ENCODE results near the gene SLC17A2.
A peak's percentile ranks its signal among the peaks of the same experiment; 100 is the strongest.

The SLC17A2 gene

DNA sequence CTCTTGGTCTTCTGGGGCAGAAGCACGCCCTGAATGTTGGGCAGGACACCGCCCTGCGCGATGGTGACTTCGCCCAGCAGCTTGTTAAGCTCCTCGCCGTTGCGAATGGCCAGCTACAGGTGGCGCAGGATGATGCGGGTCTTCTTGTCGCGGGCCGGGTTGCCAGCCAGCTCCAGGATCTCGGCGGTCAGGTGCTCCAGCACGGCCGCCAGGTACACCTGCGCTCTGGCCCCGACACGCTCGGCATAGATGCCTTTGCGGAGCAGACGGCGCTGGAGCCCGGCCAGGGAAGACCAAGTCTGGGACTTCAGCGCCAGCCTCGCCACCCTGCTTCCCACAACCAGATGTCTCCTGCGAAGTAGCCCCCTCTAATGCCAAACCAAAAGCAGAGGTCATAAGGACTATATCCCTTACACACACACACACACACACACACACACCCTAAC is 48.4 kb downstream of the SLC17A2 start:
- peak; percentile 16 for DNase-seq

DNA sequence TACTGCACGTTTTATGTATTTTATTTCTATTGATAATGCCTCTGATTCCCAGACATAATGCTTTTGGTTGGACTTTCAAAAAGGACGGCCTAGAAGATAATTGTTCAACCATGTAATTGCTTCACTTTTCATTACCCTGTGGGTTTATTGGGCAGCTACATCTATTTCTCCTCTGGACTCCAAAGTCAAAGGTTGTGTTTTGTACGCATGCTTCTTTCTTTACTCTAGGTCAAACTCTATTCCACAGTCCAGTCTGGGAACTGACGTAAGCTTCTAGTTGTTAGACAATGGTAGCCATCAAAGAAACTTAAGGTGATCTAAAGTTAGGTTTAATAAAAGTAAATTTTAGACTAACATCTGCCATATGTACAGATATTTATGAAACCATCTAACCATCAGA is 49.9 kb downstream of the SLC17A2 start:
- no peak for DNase-seq

DNA sequence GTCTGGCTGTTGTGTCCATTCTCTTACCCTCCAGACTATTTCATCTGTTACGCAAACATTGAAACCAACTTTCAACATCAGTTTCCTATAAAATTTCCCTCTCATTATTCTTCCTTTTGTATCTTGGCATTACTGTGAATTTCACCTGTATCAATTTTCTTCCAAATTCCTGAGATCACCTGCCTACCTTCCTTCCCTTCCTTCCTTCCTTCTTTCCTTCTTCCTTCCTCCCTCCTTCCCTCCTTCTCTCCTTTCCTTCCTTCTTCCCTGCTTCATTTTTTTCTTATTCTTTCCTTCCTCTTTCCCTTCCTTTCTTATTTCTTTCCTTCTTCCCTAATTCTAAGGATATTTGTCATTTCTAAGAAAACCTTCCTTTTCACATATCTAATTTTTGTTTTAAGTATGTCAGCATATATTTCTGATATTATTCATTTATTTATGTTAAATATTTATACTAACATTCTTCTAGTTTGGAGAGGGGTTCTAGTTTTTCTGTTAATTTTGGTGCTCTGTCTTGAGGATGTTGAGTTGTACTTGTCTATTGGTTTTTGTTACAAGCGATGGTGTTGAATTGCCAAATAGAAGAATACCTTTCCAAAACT is 51.7 kb downstream of the SLC17A2 start:
- no peak for DNase-seq

DNA sequence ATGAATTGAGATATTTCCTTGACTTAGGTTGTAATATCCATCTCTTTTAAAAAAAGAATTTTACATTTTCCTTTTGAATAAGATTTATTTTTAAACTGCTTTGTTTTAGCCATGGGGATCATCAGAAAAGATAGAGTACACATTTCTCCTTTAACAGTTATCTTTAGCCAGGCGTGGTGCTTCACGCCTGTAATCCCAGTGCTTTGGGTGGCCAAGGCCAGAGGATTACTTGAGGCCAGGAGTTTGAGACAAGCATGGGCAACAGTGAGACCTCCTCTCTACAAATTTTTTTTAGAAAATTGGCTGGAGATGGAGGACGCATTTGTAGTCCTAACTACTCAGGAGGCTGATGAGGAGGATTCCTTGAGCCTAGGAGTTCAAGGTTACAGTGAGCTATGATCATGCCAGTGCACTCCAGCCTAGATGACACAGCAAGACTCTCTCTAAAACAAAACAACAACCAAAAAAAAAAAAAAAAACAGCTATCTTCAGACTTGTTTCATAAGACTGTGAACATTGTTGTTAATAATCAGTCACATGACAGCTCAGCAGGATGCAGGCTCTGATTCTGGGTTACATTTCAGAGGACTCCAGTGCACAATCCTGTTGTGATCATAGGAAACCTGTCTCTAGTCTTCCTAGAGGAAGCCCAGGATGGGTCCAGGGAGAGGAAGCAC is 54.4 kb downstream of the SLC17A2 start:
- no peak for DNase-seq

DNA sequence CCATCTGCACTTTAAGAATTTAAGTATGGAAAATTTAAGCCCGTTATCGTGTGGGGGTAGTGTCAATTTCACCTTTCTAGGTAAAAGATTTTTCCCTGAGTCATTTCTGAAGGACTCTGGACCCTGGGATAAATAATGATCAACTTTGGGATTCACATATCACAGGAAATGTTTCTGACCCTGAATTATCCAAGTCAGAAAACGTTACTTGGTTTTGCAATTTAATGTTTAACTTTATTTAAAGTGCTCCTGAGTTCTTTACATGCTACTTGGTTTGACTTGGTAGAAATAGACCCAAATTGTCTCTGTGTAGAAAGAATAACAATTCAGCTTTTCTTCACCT is 55.0 kb downstream of the SLC17A2 start:
- DNase-seq = no peak

DNA sequence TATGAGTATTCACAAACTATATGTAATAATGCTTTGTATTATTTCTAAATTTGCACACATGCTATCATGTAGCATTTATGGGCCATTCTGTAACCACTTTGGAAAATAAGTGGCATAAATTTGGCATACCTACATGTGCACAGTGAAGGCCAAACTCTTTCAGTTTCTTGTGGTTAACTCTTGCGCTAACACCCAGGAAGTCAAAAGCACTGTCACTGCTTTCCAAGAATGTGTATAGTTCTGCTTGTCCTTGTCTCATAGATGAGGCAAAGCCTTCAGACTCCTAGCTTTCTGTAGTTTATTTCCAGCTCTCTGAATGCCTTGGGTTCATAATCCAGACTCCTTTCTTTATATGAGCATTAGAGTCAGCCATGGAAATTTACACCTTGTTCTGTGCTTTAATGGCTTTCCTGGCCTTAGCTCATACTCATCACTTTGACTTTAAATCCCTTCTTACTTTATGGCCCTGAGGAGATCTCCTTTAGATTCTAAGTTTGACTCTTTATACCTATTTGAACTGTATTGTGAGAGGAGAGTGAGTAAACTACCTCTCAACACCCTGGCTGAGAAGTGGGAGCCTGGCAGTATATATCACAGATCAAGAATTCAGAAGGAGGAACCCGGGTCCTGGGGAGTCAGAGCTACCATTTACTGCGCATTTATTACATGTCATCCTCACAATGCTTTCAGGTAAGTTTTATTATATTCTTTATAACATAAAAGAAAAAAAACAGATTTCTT is 55.5 kb downstream of the SLC17A2 start:
- no peak for DNase-seq

DNA sequence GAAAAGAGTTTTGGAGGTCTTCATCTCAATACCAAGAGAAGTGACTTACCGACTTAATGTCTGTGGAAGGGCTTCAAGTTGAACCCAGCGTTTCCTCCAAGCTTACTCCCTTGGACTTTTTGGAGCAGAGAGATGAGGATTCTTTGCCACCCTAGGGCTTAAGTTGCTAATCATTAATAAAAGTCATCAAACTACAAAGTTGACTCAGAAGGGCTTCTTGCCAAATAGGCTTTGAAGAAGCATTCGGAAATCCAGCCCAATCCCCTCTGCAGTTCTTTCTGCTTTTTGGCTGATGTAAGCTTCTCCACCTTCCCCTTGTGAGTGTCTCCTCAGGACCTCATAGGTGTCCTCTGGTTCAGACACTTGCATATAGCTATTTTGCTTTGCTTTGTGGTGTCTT is 56.4 kb downstream of the SLC17A2 start, which contains the start of gene SLC17A3:
Gene SLC17A3, minus strand, starts transcription at position 126 of the 400 bp plus-strand sequence. CDS start 5,856 bp downstream, outside the sequence.
- DNase-seq = no peak

DNA sequence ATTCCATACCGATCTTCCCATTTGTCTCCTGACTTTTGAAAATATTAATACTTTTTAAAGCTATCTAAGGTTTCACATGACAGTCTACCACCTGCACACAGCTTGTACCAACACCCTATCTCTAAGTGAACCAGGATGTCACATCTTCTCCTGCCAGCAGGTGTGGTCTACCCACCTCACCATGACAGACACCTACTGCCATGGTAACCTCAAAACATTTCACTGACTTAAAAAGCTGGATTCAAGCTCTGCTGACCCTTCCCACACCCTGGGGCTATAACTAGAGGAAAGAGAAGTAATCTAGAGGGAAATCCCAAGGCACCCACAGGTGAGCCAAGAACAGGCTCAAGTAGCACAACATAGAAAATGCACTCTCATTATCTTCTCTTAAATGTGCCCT is 57.7 kb downstream of the SLC17A2 start:
- no peak for DNase-seq

DNA sequence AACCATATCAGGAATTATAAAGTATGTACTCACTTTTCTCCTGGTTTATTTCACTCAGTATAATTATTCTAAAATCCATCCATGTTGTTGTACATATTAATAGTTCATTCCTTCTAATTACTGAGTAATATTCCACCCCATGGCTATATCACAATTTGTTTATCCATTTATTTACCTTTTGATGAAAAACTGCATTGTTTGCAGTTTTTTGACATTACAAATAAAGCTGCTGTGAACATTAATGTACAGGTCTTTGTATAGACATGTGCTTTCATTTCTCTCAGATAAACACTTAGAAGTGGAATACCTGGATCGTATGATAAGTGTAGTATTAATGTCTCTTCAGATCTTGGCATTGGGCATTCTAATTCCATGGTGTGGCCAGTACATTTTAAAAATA is 60.7 kb downstream of the SLC17A2 start:
- DNase-seq = no peak

DNA sequence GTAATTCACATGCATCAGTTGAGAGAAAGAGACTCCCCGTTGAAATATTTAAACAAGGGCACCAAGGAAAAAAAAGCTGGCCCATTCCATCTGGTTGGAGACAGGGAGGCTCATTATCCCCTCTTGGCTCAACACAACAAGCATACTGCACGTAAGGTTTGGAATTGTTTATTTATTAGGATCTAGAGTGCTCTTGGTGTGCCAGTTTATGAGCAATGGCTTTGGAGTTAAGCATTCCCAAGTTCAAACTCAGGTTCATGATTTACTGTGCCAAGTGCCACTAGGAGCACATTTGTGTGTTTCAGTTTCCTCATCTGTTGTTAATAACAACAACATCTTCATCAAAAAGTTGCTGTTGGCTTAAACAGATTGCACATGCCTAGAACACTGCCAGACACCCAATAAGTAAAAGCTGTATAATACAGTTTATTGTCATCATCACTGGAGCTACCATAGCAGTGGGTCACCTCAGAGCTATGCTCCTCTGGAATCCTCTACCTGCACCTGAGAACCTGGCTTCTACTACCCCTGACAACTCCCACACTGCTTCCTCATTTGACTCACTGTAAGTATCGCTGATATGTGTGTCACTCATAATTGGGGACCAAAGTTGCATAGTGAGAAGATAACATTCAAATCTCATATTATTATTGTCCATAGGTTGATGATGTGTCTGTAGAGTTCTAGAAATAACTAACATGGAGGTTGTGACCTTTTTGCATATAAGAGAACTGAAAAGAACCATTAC is 61.9 kb downstream of the SLC17A2 start:
- no peak for DNase-seq

DNA sequence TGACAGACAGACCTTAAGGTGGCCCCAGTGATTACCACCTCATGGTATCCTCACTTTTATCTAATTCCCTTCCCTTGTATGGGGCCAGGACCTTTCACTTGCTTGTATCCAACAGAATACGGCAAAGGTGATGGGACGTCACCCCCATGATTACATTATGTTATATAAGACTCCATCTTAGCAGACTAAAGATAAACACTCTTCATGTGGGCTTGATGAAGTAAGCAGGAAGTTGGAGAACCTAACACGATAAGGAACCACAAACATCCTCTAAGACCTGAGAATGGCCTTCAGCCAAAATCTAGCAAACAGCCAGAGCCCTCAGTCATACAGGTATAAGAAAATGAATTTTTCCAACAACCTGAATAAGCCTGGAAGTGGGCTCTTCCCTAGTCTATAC is 64.5 kb downstream of the SLC17A2 start:
- no peak for DNase-seq

DNA sequence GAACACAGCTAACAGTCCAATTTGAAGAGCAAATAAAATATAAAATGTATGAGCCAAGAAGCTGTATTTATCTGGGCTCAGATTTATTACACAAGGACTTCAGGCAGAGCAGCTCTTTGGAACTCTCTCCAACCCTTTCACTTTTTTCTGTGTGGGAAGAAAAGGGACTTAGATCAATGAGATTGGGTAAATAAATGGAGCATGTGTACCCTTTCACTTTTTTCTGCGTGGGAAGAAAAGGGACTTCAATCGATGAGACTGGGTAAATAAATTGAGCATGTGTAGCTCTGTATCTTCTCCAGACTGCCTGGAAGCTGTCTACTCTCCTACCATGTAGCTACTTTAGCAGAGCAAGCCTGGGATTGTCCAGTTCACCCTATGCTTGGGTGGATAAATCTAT is 67.1 kb downstream of the SLC17A2 start:
- no peak for DNase-seq

All from activated naive CD4-positive, alpha-beta T cell treated with anti-CD3 and anti-CD28 coated beads, Interleukin-2, amount 50 U/mL, for 16 hours (primary cell).